ENCODE results near the gene PPM1B.

- TF ChIP-seq CBX2 (IDR thresholded peaks at IDR 0.05; ENCODE audit: insufficient read depth, low read length, poor library complexity, severe bottlenecking) (no peak), RB1 (IDR thresholded peaks at IDR 0.05; ENCODE audit: low read depth) (no peak)
Measured at GRCh38 chr2:44246436-44246835, 77.8 kb downstream of the PPM1B start.

All from K562 (cell line).